Measurements from ENCODE around the gene KRTAP3-2.

The KRTAP3-2 gene

GRCh38 chr17:40974366-40974765 is 25.3 kb downstream of the KRTAP3-2 start:
- H3K4me3 ChIP-seq (ENCODE audit: low read depth, low read length), result no peak overlapping the region
- DNase-seq (ENCODE audit: low read depth), result no peak
- in situ Hi-C loops (cut with HindIII; ENCODE audit: low sequenced_read_pairs), result no loop called here
- TF ChIP-seq CTCF (IDR thresholded peaks at IDR 0.05; ENCODE audit: low read depth, low read length, missing control alignments), result no peak

- no peak for DNase-seq (ENCODE audit: low read depth)
- in situ Hi-C loops (cut with HindIII; ENCODE audit: low sequenced_read_pairs), result no loop called here
- no peak for TF ChIP-seq CTCF (IDR thresholded peaks at IDR 0.05; ENCODE audit: low read depth, low read length, missing control alignments)
- no peak overlapping the region for H3K4me3 ChIP-seq (ENCODE audit: low read depth, low read length)
Observed at GRCh38 chr17:40967582-40967981, 32.1 kb downstream of the KRTAP3-2 start.

GRCh38 chr17:40966848-40967247 is 32.9 kb downstream of the KRTAP3-2 start, which contains the start of gene KRT39:
Gene KRT39 (minus strand): TSS chr17:40966948. CDS start chr17:40966856, 92 bp downstream.
- DNase-seq (ENCODE audit: low read depth), result no peak
- TF ChIP-seq CTCF (IDR thresholded peaks at IDR 0.05; ENCODE audit: low read depth, low read length, missing control alignments), result no peak
- H3K4me3 ChIP-seq (ENCODE audit: low read depth, low read length), result no peak within 1 kb of the TSS
- in situ Hi-C loops (cut with HindIII; ENCODE audit: low sequenced_read_pairs), result no loop called here

GRCh38 chr17:40963838-40964237 is 35.9 kb downstream of the KRTAP3-2 start:
- no peak for DNase-seq (ENCODE audit: low read depth)
- TF ChIP-seq CTCF (IDR thresholded peaks at IDR 0.05; ENCODE audit: low read depth, low read length, missing control alignments), result peak; percentile 69
- in situ Hi-C loops (cut with HindIII; ENCODE audit: low sequenced_read_pairs), result no loop called here
- no peak overlapping the region for H3K4me3 ChIP-seq (ENCODE audit: low read depth, low read length)

GRCh38 chr17:40962059-40962561 is 37.6 kb downstream of the KRTAP3-2 start:
- H3K4me3 ChIP-seq (ENCODE audit: low read depth, low read length), result no peak overlapping the region
- DNase-seq (ENCODE audit: low read depth), result no peak
- no peak for TF ChIP-seq CTCF (IDR thresholded peaks at IDR 0.05; ENCODE audit: low read depth, low read length, missing control alignments)
- in situ Hi-C loops (cut with HindIII; ENCODE audit: low sequenced_read_pairs), result no loop called here

- TF ChIP-seq CTCF (IDR thresholded peaks at IDR 0.05; ENCODE audit: low read depth, low read length, missing control alignments), result no peak
- DNase-seq (ENCODE audit: low read depth), result no peak
- H3K4me3 ChIP-seq (ENCODE audit: low read depth, low read length), result no peak overlapping the region
- in situ Hi-C loops (cut with HindIII; ENCODE audit: low sequenced_read_pairs), result no loop called here
Observed at GRCh38 chr17:40961591-40961990, 38.1 kb downstream of the KRTAP3-2 start.

Data from astrocyte of the cerebellum (primary cell).